GM12873 (cell line): Measurements from ENCODE around the gene USP13.

Experiments
- CTCF ChIP-seq: IDR thresholded peaks from 2 replicates; pipeline ENCODE4 v1.5.1; 2012; ENCODE audit warnings: low read depth, mild to moderate bottlenecking, moderate library complexity, low read length, control low read depth; ENCODE audit not compliant: insufficient read depth; ENCODE audit errors: missing control alignments

USP13 gene

GRCh38 chr3:179671747-179672242, 19.0 kb downstream of the USP13 start:
- TF ChIP-seq CTCF: no peak

- TF ChIP-seq CTCF: no peak
Observed at GRCh38 chr3:179672918-179673317, 20.1 kb downstream of the USP13 start.

- TF ChIP-seq CTCF: no peak
Observed at GRCh38 chr3:179673523-179673922, 20.7 kb downstream of the USP13 start.

GRCh38 chr3:179676081-179676480, 23.2 kb downstream of the USP13 start:
- no peak for TF ChIP-seq CTCF

GRCh38 chr3:179677884-179678283, 25.0 kb downstream of the USP13 start:
- TF ChIP-seq CTCF: no peak

GRCh38 chr3:179681492-179682263, 28.8 kb downstream of the USP13 start:
- TF ChIP-seq CTCF: no peak

GRCh38 chr3:179682426-179683080, 29.7 kb downstream of the USP13 start:
- TF ChIP-seq CTCF: no peak
